Lower leg skin (tissue), 3 donors: Measurements from ENCODE around the gene BIN1.

Experiments
- CTCF ChIP-seq, 3 donors: fragments of 450-650 bp; IDR thresholded peaks; one replicate each; pipeline ENCODE4 v1.5.1; 2016; ENCODE audit warnings: antibody characterized with exemption in 3 of 3, mild to moderate bottlenecking in 3 of 3, moderate library complexity in 2 of 3
- POLR2A ChIP-seq, 2 donors: fragments of 450-650 bp; IDR thresholded peaks; one replicate each; pipeline ENCODE4 v1.6.1; 2016 to 2017; ENCODE audit warnings: antibody characterized with exemption in 2 of 2, mild to moderate bottlenecking in 1 of 2, moderate library complexity in 1 of 2

GRCh38 chr2:127095367-127095641, 11.7 kb downstream of the BIN1 start:
- TF ChIP-seq CTCF (IDR thresholded peaks at IDR 0.05) (no peak), POLR2A (IDR thresholded peaks at IDR 0.05) (no peak)
